HG02884 (cell line): ENCODE measurements around the gene MYOZ3.

ENCODE experiments used
- ATAC-seq: cut with Tn5 transposase; IDR thresholded peaks from one replicate; pipeline ENCODE4 v1.9.1; 2021; ENCODE audit warnings: mild to moderate bottlenecking, moderate library complexity; ENCODE audit not compliant: unreplicated experiment

MYOZ3 gene

GRCh38 chr5:150641824-150642566 lies 19.1 kb upstream of the MYOZ3 start:
- no peak for ATAC-seq

- ATAC-seq = no peak
Measured at GRCh38 chr5:150642567-150642927, 18.5 kb upstream of the MYOZ3 start.

DNA sequence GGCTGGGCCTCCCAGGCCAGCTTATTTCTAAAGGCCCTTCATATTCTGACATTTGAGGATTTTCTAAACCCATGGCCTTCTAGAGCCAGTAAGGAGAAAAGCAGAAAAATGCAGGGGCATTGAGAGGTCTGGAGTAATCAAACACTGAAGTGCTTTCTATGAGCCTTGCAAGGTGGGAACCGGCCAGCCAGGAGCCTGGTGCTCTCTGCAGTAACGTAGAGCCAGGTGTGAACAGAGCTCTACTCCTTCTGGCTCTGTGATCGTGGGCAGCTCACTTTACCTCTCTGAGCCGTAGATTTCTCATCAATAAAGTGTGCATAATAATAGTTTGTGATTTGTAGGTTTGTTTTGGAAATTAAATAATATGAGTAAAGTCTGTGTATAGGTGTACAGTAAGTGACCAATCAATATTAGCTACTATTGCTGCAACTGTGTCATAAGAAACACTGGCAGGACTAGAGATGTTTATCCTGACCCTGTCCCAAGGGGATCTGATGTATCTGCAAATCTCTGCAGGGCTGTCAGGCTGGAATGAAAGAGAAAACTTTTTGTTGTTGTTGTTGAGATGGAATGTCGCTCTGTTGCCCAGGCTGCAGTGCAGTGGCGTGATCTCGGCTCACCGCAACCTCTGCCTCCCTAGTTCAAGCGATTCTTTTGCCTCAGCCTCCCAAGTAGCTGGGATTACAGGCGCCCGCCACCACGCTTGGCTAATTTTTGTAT lies 17.9 kb upstream of the MYOZ3 start:
- ATAC-seq = no peak

DNA sequence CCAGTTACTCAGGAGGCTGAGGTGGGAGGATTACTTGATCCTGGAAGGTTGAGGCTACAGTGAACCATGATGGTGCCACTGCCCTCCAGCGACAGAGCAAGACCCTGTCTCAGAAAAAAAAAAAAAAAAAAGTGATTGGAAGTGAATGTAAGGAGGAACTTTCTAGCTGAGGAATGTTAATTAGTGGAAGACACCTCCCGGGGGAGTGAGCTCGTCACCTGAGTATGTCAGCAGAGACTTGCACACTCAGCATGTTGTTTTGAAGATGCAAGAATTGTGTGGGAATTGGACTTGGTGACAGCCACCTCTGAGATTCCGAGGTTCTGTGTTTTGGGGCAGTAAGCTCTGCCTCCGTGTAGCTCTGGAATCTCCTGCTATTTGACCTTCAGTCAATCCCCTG lies 17.0 kb upstream of the MYOZ3 start:
- ATAC-seq = no peak

GRCh38 chr5:150644514-150644913 lies 16.5 kb upstream of the MYOZ3 start:
- ATAC-seq = no peak

DNA sequence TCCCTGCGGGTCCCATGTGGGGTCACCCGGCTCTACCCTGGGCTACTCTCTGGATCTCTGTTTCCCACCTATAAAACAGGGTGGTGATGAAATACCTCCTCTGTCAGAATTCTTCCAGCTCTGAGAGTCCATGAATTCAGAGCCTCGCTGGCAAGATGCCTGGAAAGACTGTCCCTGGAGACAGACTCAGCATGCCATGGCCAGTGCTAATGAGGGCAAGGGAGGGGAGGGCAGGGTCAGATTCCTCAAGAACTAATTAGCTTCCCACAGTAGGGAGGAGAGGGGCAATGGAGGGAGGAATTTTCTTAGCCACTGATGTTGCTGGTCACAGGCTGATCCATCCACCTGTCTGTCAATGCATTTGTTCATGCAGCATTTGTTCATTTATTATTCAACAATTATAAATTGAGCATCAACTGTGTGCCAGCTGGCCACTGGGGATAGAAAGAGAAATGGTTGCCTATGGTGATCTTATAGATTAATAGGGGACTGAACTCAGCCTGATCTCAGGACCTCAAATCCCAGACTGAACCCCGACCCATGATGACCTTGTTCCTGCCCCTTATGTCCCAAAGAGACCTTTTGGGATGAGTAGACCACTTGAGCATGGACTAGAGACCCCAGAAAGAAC lies 15.9 kb upstream of the MYOZ3 start:
- ATAC-seq = no peak

GRCh38 chr5:150647275-150648251 lies 13.5 kb upstream of the MYOZ3 start:
- no peak for ATAC-seq

GRCh38 chr5:150648294-150649107 lies 12.6 kb upstream of the MYOZ3 start:
- no peak for ATAC-seq

DNA sequence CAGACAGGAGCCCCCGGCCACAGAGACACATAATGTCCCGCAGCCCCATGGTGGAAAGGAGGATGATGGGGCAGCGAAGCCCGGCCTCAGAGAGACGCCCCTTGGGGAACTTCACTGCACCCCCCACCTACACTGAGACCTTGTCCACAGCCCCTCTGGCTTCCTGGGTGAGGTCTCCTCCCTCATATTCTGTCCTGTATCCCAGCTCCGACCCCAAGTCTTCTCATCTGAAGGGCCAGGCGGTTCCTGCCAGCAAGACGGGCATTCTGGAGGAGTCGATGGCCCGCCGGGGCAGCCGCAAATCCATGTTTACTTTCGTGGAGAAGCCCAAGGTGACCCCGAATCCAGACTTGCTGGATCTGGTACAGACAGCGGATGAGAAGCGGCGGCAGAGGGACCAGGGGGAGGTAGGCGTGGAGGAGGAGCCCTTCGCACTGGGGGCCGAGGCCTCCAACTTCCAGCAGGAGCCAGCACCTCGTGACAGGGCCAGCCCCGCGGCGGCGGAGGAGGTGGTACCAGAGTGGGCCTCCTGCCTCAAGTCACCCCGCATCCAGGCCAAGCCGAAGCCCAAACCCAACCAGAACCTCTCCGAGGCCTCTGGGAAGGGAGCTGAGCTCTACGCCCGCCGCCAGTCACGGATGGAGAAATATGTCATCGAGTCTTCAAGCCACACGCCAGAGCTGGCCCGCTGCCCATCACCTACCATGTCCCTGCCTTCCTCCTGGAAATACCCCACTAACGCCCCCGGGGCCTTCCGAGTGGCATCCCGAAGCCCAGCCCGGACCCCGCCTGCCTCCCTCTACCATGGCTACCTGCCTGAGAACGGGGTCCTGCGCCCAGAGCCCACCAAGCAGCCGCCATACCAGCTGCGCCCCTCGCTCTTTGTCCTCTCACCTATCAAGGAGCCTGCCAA lies 11.7 kb upstream of the MYOZ3 start:
- ATAC-seq = no peak

- ATAC-seq = no peak
Measured at GRCh38 chr5:150650021-150651006, 10.7 kb upstream of the MYOZ3 start.

- no peak for ATAC-seq
Measured at GRCh38 chr5:150651382-150651781, 9.7 kb upstream of the MYOZ3 start.

GRCh38 chr5:150651924-150652671 lies 9.0 kb upstream of the MYOZ3 start:
- no peak for ATAC-seq

- ATAC-seq = no peak
Measured at GRCh38 chr5:150653145-150653761, 7.8 kb upstream of the MYOZ3 start.

DNA sequence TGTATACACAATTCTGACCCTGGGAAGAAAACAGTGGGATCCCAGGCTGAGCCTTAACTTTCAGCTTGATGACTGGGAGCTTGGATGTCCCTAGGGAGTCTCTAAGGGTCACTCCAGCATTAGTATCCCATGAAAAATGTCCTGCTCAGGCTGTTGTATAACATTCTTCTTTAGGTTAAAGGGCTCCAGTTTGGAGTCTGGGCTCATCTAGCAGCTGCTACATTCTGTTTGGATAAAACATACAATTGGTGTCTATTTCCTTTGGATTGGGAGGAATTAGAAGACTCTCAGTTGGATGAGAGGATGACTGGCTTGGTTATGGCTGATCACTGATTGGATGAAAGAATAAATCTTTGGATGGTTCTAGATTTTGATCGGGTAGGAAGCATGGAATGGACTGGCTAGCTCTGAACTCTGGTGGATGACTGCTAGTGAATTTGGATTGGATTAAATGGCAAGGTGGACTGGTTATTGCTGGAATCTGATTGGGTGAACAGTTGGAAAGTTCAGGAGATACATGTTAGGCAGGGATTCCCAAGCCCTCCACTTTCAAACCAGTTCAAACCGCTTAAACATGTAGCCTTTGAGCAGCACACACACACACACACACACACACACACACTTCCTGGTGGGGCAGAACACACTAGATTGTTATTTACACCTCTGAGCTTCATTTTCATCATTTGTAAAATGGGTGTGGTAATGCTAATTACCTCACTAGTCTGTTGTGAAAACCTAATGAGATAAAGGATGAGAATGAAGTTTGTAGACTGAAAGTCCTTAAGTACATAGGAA lies 7.1 kb upstream of the MYOZ3 start:
- ATAC-seq = no peak

- ATAC-seq = no peak
Measured at GRCh38 chr5:150655221-150655620, 5.8 kb upstream of the MYOZ3 start.
